HG02610 (cell line): ENCODE measurements around the gene KHDC4.
"Not testable (repeated sequence)": the region's sequence is repeated elsewhere in the genome, so short reads cannot be mapped to it uniquely, and the experiment has no call there.

Source experiments
- ATAC-seq: cut with Tn5 transposase; IDR thresholded peaks from one replicate; pipeline ENCODE4 v1.9.1; 2021; ENCODE audit warnings: mild to moderate bottlenecking, moderate library complexity; ENCODE audit not compliant: unreplicated experiment

Gene KHDC4

DNA sequence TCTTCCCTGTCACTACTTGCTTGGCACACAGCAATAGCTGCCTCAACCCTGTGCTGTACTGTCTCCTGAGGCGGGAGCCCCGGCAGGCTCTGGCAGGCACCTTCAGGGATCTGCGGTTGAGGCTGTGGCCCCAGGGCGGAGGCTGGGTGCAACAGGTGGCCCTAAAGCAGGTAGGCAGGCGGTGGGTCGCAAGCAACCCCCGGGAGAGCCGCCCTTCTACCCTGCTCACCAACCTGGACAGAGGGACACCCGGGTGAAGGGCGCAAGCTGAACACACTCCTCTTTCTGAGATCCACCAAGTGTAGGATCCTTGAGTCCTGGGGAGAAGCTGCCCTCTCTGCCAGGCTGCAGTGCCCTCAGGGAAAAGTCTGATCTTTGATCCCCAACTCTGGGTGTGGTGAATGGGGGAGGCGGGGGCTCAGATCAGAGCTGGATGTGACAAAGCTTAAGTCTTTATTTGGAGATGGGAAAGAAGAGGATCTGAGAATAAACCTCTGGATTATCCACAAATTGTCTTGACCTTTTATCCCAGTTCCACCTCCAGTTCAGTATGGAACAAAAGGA lies 8.4 kb upstream of the KHDC4 start:
- no peak for ATAC-seq

DNA sequence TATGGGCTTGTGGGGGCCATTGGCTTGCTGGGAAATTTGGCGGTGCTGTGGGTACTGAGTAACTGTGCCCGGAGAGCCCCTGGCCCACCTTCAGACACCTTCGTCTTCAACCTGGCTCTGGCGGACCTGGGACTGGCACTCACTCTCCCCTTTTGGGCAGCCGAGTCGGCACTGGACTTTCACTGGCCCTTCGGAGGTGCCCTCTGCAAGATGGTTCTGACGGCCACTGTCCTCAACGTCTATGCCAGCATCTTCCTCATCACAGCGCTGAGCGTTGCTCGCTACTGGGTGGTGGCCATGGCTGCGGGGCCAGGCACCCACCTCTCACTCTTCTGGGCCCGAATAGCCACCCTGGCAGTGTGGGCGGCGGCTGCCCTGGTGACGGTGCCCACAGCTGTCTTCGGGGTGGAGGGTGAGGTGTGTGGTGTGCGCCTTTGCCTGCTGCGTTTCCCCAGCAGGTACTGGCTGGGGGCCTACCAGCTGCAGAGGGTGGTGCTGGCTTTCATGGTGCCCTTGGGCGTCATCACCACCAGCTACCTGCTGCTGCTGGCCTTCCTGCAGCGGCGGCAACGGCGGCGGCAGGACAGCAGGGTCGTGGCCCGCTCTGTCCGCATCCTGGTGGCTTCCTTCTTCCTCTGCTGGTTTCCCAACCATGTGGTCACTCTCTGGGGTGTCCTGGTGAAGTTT lies 7.8 kb upstream of the KHDC4 start:
- no peak for ATAC-seq

- no peak for ATAC-seq
Measured at GRCh38 chr1:155940993-155941844, 7.0 kb upstream of the KHDC4 start, which contains the start of gene RXFP4. RXFP4 (plus strand) TSS chr1:155941638; CDS start chr1:155941710, 72 bp downstream.

DNA sequence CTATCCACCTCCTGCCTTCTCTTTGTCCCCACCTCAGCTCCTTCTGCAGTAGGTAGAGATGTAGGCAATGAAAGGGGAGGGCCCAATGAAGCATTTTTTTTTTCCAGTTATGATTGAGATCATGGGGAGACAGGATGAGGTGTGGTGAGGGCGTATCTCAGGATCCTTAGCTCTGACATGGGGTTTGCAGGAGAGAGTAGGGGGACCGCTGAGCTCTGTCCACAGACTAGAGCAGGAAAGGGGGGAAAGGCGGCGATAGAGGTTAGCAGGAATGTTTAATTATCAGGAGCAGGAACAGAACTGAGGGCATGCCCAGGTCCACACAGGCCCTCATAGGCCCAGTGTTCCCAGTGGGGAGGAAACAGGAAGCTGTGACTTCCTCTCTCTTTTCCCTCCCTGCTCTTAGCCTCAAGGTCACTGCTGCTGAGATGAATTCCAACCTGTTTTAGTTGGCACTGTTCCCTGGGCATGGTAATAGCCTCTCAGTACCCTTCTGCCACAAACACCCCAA lies 6.3 kb upstream of the KHDC4 start:
- no peak for ATAC-seq

- no peak for ATAC-seq
Measured at GRCh38 chr1:155938220-155938627, 4.0 kb upstream of the KHDC4 start.

DNA sequence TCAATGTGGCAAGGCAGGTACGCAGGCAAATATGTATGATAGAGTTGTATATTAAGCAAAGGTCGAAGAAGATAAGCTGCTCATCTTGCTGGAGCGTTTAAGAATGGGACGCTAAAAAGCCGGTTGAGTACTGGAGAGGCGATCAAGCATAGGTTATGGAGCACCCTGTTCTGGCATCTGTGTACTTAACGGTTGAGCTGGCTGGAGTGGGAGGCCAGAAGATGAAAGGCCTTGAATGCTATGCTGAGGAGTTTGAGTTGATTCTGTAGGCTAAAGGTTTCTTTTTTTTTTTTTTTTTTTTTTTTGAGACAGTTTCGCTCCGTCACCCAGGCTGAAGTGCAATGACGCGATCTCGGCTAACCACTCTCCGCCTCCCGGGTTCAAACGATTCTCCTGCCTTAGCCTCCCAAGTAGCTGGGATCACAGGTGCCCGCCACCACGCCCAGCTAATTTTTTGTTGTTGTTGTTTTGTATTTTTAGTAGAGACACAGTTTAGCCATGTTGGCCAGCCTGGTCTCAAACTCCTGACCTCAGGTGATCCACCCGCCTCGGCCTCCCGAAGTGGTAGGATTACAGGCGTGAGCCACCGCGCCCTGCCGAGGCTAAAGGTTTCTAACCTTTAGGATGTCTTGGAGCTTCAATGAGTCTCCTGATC lies 850 bp upstream of the KHDC4 start:
- ATAC-seq: no peak

DNA sequence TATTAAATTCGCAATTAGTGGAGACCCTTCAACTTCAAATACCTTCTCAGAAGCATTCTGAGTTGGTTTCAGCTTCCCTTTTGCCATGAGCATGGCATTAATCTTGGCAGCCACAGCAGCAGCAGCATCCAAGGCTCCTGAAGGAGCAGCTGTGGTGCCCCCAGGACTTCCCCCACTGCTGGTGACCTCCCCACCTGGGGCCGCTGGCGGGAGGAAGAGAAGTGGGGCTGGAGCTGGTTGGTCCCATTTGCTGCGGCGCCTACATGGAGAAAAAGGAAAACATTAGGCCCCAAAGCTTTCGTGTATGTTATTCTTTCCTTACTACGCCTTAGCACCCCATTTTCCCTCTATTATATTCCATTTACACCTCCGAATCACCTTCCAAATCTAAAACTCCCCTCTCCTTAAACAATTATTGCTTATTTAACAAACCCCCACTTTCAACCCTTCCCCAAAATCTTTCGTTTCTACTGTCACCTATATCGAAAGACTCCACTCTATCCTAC lies 569 bp downstream of the KHDC4 start:
- ATAC-seq: no peak

DNA sequence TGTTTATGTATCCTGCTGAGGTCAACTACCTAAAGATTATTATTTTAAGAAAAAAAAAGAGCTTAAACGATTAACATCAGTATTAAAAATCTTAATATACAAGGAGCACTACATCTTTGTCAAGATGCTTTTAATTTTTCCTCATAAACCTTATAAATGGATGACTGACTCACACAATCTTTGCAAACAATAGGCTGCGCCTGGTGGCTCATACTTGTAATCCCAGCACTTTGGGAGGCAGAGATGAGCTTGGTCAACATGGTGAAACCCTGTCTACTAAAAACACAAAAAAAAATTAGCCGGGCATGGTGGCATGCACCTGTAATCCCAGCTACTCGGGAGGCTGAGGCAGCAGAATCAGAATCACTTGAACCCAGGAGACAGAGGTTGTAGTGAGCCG lies 1.7 kb downstream of the KHDC4 start:
- no peak for ATAC-seq

DNA sequence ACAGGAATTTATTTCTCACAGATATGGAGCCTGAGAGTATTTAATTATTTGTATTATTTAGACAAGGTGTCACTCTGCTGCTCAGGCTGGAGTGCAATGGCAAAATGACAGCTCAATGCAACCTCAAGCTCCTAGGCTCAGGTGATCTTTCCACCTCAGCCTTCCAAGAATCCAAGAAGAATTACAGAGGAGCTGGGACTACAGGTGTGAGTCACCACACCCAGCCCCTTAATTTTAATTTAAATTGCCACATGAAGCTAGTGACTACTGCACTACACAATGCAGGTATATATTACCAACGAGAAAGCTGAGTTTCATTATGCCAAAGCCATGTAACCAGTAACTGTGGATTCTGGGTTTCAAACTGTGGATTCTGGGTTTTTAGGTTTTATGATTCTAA lies 2.1 kb downstream of the KHDC4 start:
- no peak for ATAC-seq

- ATAC-seq: no peak
Measured at GRCh38 chr1:155931332-155932038, 2.7 kb downstream of the KHDC4 start.

- ATAC-seq: not testable (repeated sequence)
Measured at GRCh38 chr1:155930725-155931124, 3.5 kb downstream of the KHDC4 start.

- no peak for ATAC-seq
Measured at GRCh38 chr1:155929057-155929456, 5.2 kb downstream of the KHDC4 start.

GRCh38 chr1:155925506-155925905 lies 8.7 kb downstream of the KHDC4 start:
- ATAC-seq: no peak

GRCh38 chr1:155920717-155921116 lies 13.5 kb downstream of the KHDC4 start:
- no peak for ATAC-seq

- no peak for ATAC-seq
Measured at GRCh38 chr1:155919801-155920200, 14.4 kb downstream of the KHDC4 start.

DNA sequence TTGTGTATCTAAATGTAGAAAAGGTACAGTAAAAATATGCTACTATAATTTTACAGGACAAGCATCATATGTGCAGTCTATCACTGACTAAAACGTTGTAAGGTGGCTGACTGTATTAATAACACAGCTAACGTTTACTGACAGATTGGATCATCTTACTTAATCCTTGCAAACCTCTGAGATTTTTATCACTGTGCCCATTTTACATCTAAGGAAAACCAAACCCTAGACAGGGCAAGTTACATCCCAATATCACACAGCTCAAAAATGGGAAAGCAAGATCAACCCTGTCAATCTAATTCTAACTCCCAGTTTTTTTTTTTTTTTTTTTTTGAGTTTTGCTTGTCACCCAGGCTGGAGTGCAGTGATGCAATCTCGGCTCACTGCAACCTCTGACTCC lies 15.6 kb downstream of the KHDC4 start:
- no peak for ATAC-seq

- ATAC-seq: no peak
Measured at GRCh38 chr1:155913969-155914757, 20.1 kb downstream of the KHDC4 start.

DNA sequence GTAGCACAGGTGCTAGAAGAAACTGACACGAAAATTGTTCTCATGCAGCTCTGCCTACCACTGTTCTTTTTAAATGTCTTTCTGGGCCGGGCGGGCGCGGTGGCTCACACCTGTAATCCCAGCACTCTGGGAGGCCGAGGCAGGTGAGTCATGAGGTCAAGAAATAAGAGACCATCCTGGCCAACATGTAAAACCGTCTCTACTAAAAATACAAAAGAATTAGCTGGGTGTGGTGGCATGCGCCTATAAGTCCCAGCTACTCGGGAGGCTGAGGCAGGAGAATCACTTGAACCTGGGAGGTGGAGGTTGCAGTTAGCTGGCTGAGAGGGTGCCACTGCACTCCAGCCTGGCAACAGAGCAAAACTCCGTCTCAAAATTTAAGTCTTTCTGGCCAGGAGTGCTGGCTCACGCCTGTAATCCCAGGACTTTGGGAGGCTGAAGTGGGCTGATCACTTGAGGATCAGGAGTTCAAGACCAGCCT lies 22.1 kb downstream of the KHDC4 start:
- no peak for ATAC-seq
